Lung (tissue), 13 donors: ENCODE data around the gene PLEKHG2. TPM values are rescaled to one million over a fixed set of nuclear protein-coding genes. Genes with fewer than 3 reads are reported as not detected.

Source experiments
- ATAC-seq: fragments of 200-7000 bp; cut with Tn5 transposase; one replicate; pipeline ENCODE4 v1.9.1; 2020; ENCODE audit warnings: moderate number of reproducible peaks; ENCODE audit not compliant: insufficient read depth, low FRiP score
- DNase-seq, 3 donors: peaks; one replicate each; pipeline ENCODE4 v3.0.0-alpha.2; 2013 to 2017
- H3K27ac ChIP-seq, 2 donors: one replicate each; pipeline ENCODE4 v1.5.1; 2013; ENCODE audit warnings: mild to moderate bottlenecking in 2 of 2, moderate library complexity in 2 of 2, control low read depth in 1 of 2, inconsistent platforms in 1 of 2, low read depth in 1 of 2, low read length in 1 of 2
- H3K27me3 ChIP-seq, 3 donors: one replicate each; pipeline ENCODE4 v1.5.1; 2013; ENCODE audit warnings: low read length in 2 of 3; ENCODE audit not compliant: control insufficient read depth in 3 of 3, insufficient read depth in 3 of 3
- H3K36me3 ChIP-seq, 4 donors: one replicate each; pipeline ENCODE4 v1.5.1; 2013; ENCODE audit warnings: low read length in 4 of 4, mild to moderate bottlenecking in 1 of 4, moderate library complexity in 1 of 4; ENCODE audit not compliant: control insufficient read depth in 4 of 4, insufficient read depth in 4 of 4
- H3K4me1 ChIP-seq, 5 donors: one replicate each; pipeline ENCODE4 v1.5.1; 2013; ENCODE audit warnings: low read length in 5 of 5, mild to moderate bottlenecking in 2 of 5, moderate library complexity in 1 of 5; ENCODE audit not compliant: control insufficient read depth in 5 of 5, insufficient read depth in 5 of 5
- H3K4me3 ChIP-seq: one replicate; pipeline ENCODE4 v1.5.1; 2013; ENCODE audit warnings: mild to moderate bottlenecking, control low read depth, moderate library complexity
- H3K9ac ChIP-seq, 2 donors: one replicate each; pipeline ENCODE4 v1.5.1; 2013; ENCODE audit warnings: low read length in 2 of 2, control low read depth in 1 of 2; ENCODE audit not compliant: insufficient read depth in 1 of 2
- H3K9me3 ChIP-seq, 4 donors: one replicate each; pipeline ENCODE4 v1.5.1; 2013; ENCODE audit warnings: low read length in 3 of 4, mild to moderate bottlenecking in 1 of 4, moderate library complexity in 1 of 4; ENCODE audit not compliant: control insufficient read depth in 4 of 4, insufficient read depth in 3 of 4
- WGBS, 2 donors: extraction: QIAGEN DNeasy Blood & Tissue Kit; methylation state at CpG; one replicate each; pipeline ENCODE4 v1.1.7; 2013; 5-methylcytosine and 5-hydroxymethylcytosine counted together
- polyA plus RNA-seq, 2 donors: library from polyadenylated mRNA; stranded (reverse); fragments of 200-250 nt; gene quantifications; one replicate each; pipeline ENCODE4 v1.2.1, GENCODE V29; 2013
- small RNA-seq: library from RNA; depleted of rRNA; stranded (forward); fragments of <200 nt; gene quantifications from one replicate; pipeline ENCODE3, GENCODE V24; 2014; ENCODE audit warnings: low replicate concordance
- total RNA-seq, 2 donors: library from RNA; depleted of rRNA in 1 of 2; stranded (reverse); fragments of >200 nt in 1 of 2; gene quantifications; one replicate each; pipeline ENCODE4 v1.2.1, GENCODE V29; 2014 to 2021
- TF ChIP-seq, protein P1 (sequence below): IDR thresholded peaks from 2 replicates; pipeline ENCODE4 v1.5.1; 2012; ENCODE audit warnings: mild to moderate bottlenecking; ENCODE audit errors: control extremely low read depth, extremely low read depth
- donor health status: control.
- donor health status: control.
- donor health status: Bipolar disorder and iron deficiency.
- donor health status: healthy.
- donor health status: DM: yes; HTN: yes; CAD: no.

The PLEKHG2 gene
- total and polyA plus RNA-seq, 4 donors = 15.5 to 52.7 (median 27.2) TPM

GRCh38 chr19:39474139-39474620 lies 61.7 kb downstream of the PLEKHG2 start:
- no peaks in the 10 kb centered on the region for H3K4me1 ChIP-seq
- H3K36me3 ChIP-seq = peaks cover 40 to 68% (median 46%) of the 10 kb centered on the region in 4 donors
- DNase-seq = peak; percentile 44 to 62 (median 50)
- no peaks in the 10 kb centered on the region for H3K27me3 ChIP-seq
- ATAC-seq = no peak
- 55% methylated on average over 9 of the region's 9 CpGs for WGBS, 2 donors
- TF ChIP-seq, protein P1, sequence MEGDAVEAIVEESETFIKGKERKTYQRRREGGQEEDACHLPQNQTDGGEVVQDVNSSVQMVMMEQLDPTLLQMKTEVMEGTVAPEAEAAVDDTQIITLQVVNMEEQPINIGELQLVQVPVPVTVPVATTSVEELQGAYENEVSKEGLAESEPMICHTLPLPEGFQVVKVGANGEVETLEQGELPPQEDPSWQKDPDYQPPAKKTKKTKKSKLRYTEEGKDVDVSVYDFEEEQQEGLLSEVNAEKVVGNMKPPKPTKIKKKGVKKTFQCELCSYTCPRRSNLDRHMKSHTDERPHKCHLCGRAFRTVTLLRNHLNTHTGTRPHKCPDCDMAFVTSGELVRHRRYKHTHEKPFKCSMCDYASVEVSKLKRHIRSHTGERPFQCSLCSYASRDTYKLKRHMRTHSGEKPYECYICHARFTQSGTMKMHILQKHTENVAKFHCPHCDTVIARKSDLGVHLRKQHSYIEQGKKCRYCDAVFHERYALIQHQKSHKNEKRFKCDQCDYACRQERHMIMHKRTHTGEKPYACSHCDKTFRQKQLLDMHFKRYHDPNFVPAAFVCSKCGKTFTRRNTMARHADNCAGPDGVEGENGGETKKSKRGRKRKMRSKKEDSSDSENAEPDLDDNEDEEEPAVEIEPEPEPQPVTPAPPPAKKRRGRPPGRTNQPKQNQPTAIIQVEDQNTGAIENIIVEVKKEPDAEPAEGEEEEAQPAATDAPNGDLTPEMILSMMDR = peak; percentile 13
- no peak overlapping the region for H3K4me3 ChIP-seq
- H3K9ac ChIP-seq = no peak overlapping the region
- no peak overlapping the region for H3K27ac ChIP-seq
- peaks cover 0 to 2% (median 0%) of the 10 kb centered on the region in 4 donors for H3K9me3 ChIP-seq

DNA sequence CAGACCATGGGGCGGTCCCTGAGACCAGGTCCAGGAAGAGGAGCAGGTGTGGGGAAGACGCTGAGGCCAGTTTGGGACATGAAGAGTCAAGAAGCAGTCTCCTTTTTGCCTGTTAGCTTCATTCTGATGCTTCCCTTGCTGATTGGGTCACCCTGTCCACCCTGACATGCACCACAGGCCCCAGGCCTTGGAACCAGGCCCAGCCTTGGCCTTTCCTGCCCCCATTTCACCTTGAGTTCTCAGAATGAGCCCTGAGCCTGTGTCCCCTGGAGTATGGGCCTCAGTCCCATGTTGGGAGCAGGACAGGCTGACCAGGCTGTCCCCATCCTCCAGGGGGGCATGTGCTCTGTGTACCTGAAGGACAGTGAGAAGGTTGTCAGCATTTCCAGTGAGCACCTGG lies 63.3 kb downstream of the PLEKHG2 start:
- DNase-seq (no peak), ATAC-seq (no peak)
- WGBS, 2 donors = 94 to 98% methylated on average over 2 of the region's 2 CpGs
- Histone ChIP-seq H3K36me3 (peaks cover 28 to 53% (median 34%) of the 10 kb centered on the region in 4 donors), H3K4me3 (no peak overlapping the region), H3K9ac (no peak overlapping the region), H3K27me3 (no peaks in the 10 kb centered on the region), H3K9me3 (peaks cover 0 to 2% (median 0%) of the 10 kb centered on the region in 4 donors), H3K4me1 (peaks cover 0 to 4% (median 0%) of the 10 kb centered on the region in 5 donors), H3K27ac (no peak overlapping the region)
- TF ChIP-seq, protein P1 = no peak

Small RNA genes within 50 kb of the gene (small RNA-seq; reads per million reads assigned to genes)
- gene MIR4530 (0.12 reads per million), gene RN7SL566P (not detected)

Other genes with a start within 250 kb of the PLEKHG2 start
- under 1 TPM; 0.09 to 0.97 TPM for gene NCCRP1, start 215.7 kb upstream of the PLEKHG2 start, total RNA-seq
- gene NCCRP1, start 215.7 kb upstream of the PLEKHG2 start, polyA plus RNA-seq = under 1 TPM; 0.05 to 0.26 TPM
- gene SYCN, start 208.4 kb upstream of the PLEKHG2 start, total RNA-seq = not detected
- under 1 TPM in 1 of 2 donors, not detected in 1; 0.18 TPM for gene SYCN, start 208.4 kb upstream of the PLEKHG2 start, polyA plus RNA-seq
- gene IFNL3, start 167.7 kb upstream of the PLEKHG2 start, total RNA-seq = not detected
- gene IFNL3, start 167.7 kb upstream of the PLEKHG2 start, polyA plus RNA-seq = not detected
- gene IFNL4, start 163.8 kb upstream of the PLEKHG2 start, total RNA-seq = not detected
- not detected for gene IFNL4, start 163.8 kb upstream of the PLEKHG2 start, polyA plus RNA-seq
- not detected for gene IFNL2, start 144.3 kb upstream of the PLEKHG2 start, total RNA-seq
- gene IFNL2, start 144.3 kb upstream of the PLEKHG2 start, polyA plus RNA-seq = not detected
- not detected for gene IFNL1, start 116.3 kb upstream of the PLEKHG2 start, total RNA-seq
- gene IFNL1, start 116.3 kb upstream of the PLEKHG2 start, polyA plus RNA-seq = under 1 TPM in 1 of 2 donors, not detected in 1; 0.17 TPM
- gene LRFN1, start 91.8 kb upstream of the PLEKHG2 start, total RNA-seq = 1 to 10 TPM; 1.6 to 2.2 TPM
- 1 to 10 TPM; 1.2 to 3.6 TPM for gene LRFN1, start 91.8 kb upstream of the PLEKHG2 start, polyA plus RNA-seq
- 100 to 1,000 TPM in 1 of 2 donors, 10 to 100 TPM in 1; 38.4 to 110 TPM for gene GMFG, start 76.6 kb upstream of the PLEKHG2 start, total RNA-seq
- gene GMFG, start 76.6 kb upstream of the PLEKHG2 start, polyA plus RNA-seq = 100 to 1,000 TPM; 192 to 317 TPM
- gene SAMD4B, start 70.2 kb upstream of the PLEKHG2 start, total RNA-seq = 10 to 100 TPM; 77.6 to 91.1 TPM
- gene SAMD4B, start 70.2 kb upstream of the PLEKHG2 start, polyA plus RNA-seq = 100 to 1,000 TPM in 1 of 2 donors, 10 to 100 TPM in 1; 82.5 to 103 TPM
- 10 to 100 TPM; 24.8 to 32.9 TPM for gene PAF1, start 21.6 kb upstream of the PLEKHG2 start, total RNA-seq
- 10 to 100 TPM; 35.1 to 41.8 TPM for gene PAF1, start 21.6 kb upstream of the PLEKHG2 start, polyA plus RNA-seq
- 10 to 100 TPM; 16.5 to 36.3 TPM for gene MED29, start 21.3 kb upstream of the PLEKHG2 start, total RNA-seq
- 10 to 100 TPM; 29.4 to 36.8 TPM for gene MED29, start 21.3 kb upstream of the PLEKHG2 start, polyA plus RNA-seq
- 100 to 1,000 TPM in 1 of 2 donors, 10 to 100 TPM in 1; 41.2 to 170 TPM for gene ZFP36, start 5.8 kb upstream of the PLEKHG2 start, total RNA-seq
- 100 to 1,000 TPM; 174 to 655 TPM for gene ZFP36, start 5.8 kb upstream of the PLEKHG2 start, polyA plus RNA-seq
- 1,000 to 10,000 TPM in 1 of 2 donors, 100 to 1,000 TPM in 1; 108 to 1,772 TPM for gene RPS16, start 23.3 kb downstream of the PLEKHG2 start, total RNA-seq
- 1,000 to 10,000 TPM; 2,468 to 3,242 TPM for gene RPS16, start 23.3 kb downstream of the PLEKHG2 start, polyA plus RNA-seq
- 100 to 1,000 TPM in 1 of 2 donors, 10 to 100 TPM in 1; 55.1 to 105 TPM for gene SUPT5H, start 32.9 kb downstream of the PLEKHG2 start, total RNA-seq
- gene SUPT5H, start 32.9 kb downstream of the PLEKHG2 start, polyA plus RNA-seq = 100 to 1,000 TPM in 1 of 2 donors, 10 to 100 TPM in 1; 71.0 to 127 TPM
- gene TIMM50, start 68.2 kb downstream of the PLEKHG2 start, total RNA-seq = 10 to 100 TPM; 47.5 to 57.8 TPM
- gene TIMM50, start 68.2 kb downstream of the PLEKHG2 start, polyA plus RNA-seq = 10 to 100 TPM; 49.7 to 67.4 TPM
- gene DLL3, start 86.3 kb downstream of the PLEKHG2 start, total RNA-seq = not detected
- under 1 TPM in 1 of 2 donors, not detected in 1; 0.07 TPM for gene DLL3, start 86.3 kb downstream of the PLEKHG2 start, polyA plus RNA-seq
- gene SELENOV, start 102.5 kb downstream of the PLEKHG2 start, total RNA-seq = not detected
- gene SELENOV, start 102.5 kb downstream of the PLEKHG2 start, polyA plus RNA-seq = not detected
- gene EID2B, start 120.2 kb downstream of the PLEKHG2 start, total RNA-seq = 1 to 10 TPM; 2.8 to 3.1 TPM
- 1 to 10 TPM; 2.1 to 5.2 TPM for gene EID2B, start 120.2 kb downstream of the PLEKHG2 start, polyA plus RNA-seq
- gene EID2, start 127.5 kb downstream of the PLEKHG2 start, total RNA-seq = 10 to 100 TPM; 11.8 to 13.1 TPM
- gene EID2, start 127.5 kb downstream of the PLEKHG2 start, polyA plus RNA-seq = 10 to 100 TPM; 10.4 to 20.2 TPM
- gene LGALS13, start 189.9 kb downstream of the PLEKHG2 start, total RNA-seq = not detected
- not detected for gene LGALS13, start 189.9 kb downstream of the PLEKHG2 start, polyA plus RNA-seq
- gene LGALS16, start 243.2 kb downstream of the PLEKHG2 start, total RNA-seq = not detected
- gene LGALS16, start 243.2 kb downstream of the PLEKHG2 start, polyA plus RNA-seq = not detected